Raji (cell line): ENCODE results near the gene BMP2K.
A peak's percentile ranks its signal among the peaks of the same experiment; 100 is the strongest.

ENCODE experiments used
- POLR2A ChIP-seq: IDR thresholded peaks from 2 replicates; pipeline ENCODE4 v1.6.1; 2011; ENCODE audit warnings: low read depth, low read length, control low read depth; ENCODE audit not compliant: insufficient read depth

BMP2K gene

GRCh38 chr4:78757574-78757973, 18.6 kb upstream of the BMP2K start:
- TF ChIP-seq POLR2A: no peak

GRCh38 chr4:78758085-78758484, 18.1 kb upstream of the BMP2K start:
- no peak for TF ChIP-seq POLR2A

- no peak for TF ChIP-seq POLR2A
These were observed 13.6 kb upstream of the BMP2K start for GRCh38 chr4:78762529-78762928.

DNA sequence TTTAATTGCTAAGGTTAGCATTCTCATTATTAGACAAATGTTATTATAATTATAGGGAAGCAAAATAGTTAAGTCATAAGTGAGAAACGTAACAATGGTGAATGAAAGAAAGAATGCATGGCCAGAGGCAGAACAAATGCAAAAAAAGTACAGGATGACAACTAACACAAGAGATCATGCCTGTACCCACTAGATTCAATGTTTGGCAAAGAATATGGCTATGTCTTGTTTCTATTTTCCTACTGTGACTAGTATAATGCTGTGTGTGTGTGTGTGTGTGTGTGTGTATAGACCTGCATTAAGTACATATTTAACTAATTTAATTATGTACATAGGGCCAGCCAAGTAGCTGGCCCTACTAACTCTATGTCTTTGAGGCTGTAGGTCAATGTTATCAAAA, 12.9 kb upstream of the BMP2K start:
- no peak for TF ChIP-seq POLR2A

- no peak for TF ChIP-seq POLR2A
These were observed 12.3 kb upstream of the BMP2K start for GRCh38 chr4:78763763-78764387.

DNA sequence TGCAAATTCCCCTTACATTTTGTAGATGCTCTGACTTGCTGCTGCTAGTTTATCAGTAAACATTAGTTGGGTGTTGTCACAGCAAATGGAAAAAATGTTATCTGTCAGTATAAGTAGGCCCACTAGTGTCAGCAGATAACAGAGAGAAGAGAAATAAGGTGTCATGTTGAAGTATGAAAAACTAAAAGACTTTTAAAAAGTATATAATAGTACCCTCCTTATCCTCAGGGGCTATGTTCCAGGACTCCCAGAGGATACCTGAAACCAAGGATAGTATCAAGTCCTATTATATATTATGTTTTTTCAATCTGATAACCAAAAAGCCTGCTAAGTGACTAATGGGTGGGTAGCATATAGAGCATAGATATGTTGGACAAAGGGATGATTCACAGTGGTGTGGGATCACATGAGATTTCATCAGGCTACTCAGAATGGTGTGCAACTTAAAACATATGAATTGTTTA, 11.6 kb upstream of the BMP2K start:
- TF ChIP-seq POLR2A: no peak

- TF ChIP-seq POLR2A: no peak
These were observed 10.6 kb upstream of the BMP2K start for GRCh38 chr4:78765432-78766006.

GRCh38 chr4:78766026-78766425, 10.1 kb upstream of the BMP2K start:
- TF ChIP-seq POLR2A: no peak

- no peak for TF ChIP-seq POLR2A
These were observed 9.5 kb upstream of the BMP2K start for GRCh38 chr4:78766650-78767049.

GRCh38 chr4:78767350-78767749, 8.8 kb upstream of the BMP2K start:
- TF ChIP-seq POLR2A: no peak

- TF ChIP-seq POLR2A: no peak
These were observed 7.5 kb upstream of the BMP2K start for GRCh38 chr4:78768452-78769180.

GRCh38 chr4:78770091-78770642, 6.0 kb upstream of the BMP2K start:
- TF ChIP-seq POLR2A: no peak

- TF ChIP-seq POLR2A: no peak
These were observed 3.5 kb upstream of the BMP2K start for GRCh38 chr4:78772526-78773091.

GRCh38 chr4:78774417-78774816, 1.7 kb upstream of the BMP2K start:
- no peak for TF ChIP-seq POLR2A

GRCh38 chr4:78775303-78776078, 659 bp upstream of the BMP2K start:
- TF ChIP-seq POLR2A: peak; percentile 69
